ENCODE data around the gene GDF2.

GRCh38 chr10:47303105-47303504 is 19.1 kb upstream of the GDF2 start:
- TF ChIP-seq, protein P1, sequence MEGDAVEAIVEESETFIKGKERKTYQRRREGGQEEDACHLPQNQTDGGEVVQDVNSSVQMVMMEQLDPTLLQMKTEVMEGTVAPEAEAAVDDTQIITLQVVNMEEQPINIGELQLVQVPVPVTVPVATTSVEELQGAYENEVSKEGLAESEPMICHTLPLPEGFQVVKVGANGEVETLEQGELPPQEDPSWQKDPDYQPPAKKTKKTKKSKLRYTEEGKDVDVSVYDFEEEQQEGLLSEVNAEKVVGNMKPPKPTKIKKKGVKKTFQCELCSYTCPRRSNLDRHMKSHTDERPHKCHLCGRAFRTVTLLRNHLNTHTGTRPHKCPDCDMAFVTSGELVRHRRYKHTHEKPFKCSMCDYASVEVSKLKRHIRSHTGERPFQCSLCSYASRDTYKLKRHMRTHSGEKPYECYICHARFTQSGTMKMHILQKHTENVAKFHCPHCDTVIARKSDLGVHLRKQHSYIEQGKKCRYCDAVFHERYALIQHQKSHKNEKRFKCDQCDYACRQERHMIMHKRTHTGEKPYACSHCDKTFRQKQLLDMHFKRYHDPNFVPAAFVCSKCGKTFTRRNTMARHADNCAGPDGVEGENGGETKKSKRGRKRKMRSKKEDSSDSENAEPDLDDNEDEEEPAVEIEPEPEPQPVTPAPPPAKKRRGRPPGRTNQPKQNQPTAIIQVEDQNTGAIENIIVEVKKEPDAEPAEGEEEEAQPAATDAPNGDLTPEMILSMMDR (IDR thresholded peaks at IDR 0.05; ENCODE audit: low read depth, low read length), result no peak
- TF ChIP-seq, protein P2, sequence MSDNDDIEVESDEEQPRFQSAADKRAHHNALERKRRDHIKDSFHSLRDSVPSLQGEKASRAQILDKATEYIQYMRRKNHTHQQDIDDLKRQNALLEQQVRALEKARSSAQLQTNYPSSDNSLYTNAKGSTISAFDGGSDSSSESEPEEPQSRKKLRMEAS (IDR thresholded peaks at IDR 0.05; ENCODE audit: low read depth, low read length), result no peak
- TF ChIP-seq MYC (IDR thresholded peaks at IDR 0.05; ENCODE audit: low read depth, low read length), result no peak
